Esophagus squamous epithelium (tissue), 4 donors: Measurements from ENCODE around the gene RPP21.

Experiments
- CTCF ChIP-seq, 6 experiments: fragments of 450-650 bp in 4 of 6; fragments of 200-600 bp in 2 of 6; sonication (generic) in 2 of 6; IDR thresholded peaks; one replicate each; pipeline ENCODE4 v1.5.1; 2016 to 2019; ENCODE audit warnings: antibody characterized with exemption in 6 of 6, mild to moderate bottlenecking in 4 of 6, moderate library complexity in 4 of 6
- POLR2A ChIP-seq, 4 donors: fragments of 450-650 bp; IDR thresholded peaks; one replicate each; pipeline ENCODE4 v1.6.1; 2017; ENCODE audit warnings: antibody characterized with exemption in 4 of 4, mild to moderate bottlenecking in 4 of 4, moderate library complexity in 3 of 4

DNA sequence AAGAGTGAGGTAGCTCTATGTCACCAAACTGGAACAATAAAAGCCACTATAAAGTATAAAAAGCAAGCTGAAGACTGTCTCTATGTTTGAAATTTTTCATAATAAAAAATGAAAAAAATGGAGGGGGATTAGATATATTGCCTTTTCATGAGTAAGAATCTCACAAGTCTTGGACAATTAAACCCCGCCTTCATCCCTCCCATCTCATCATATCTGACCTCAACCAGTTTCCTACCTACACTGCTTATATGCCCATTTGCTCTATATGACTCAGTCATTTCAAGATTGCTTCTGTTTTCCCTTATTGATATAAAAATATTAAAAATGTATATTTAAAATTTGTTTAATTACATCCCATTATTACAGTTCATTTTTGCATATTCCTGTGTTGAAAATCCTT, 21.1 kb upstream of the RPP21 start:
- no peak for TF ChIP-seq CTCF (IDR thresholded peaks at IDR 0.05)
- TF ChIP-seq POLR2A (IDR thresholded peaks at IDR 0.05), result no peak
